Measurements from ENCODE around the gene CHSY1.
A peak's percentile ranks its signal among the peaks of the same experiment; 100 is the strongest.

CHSY1 gene

GRCh38 chr15:101204739-101205535 is 46.9 kb downstream of the CHSY1 start:
- POLR2A ChIA-PET, result no interaction called here

DNA sequence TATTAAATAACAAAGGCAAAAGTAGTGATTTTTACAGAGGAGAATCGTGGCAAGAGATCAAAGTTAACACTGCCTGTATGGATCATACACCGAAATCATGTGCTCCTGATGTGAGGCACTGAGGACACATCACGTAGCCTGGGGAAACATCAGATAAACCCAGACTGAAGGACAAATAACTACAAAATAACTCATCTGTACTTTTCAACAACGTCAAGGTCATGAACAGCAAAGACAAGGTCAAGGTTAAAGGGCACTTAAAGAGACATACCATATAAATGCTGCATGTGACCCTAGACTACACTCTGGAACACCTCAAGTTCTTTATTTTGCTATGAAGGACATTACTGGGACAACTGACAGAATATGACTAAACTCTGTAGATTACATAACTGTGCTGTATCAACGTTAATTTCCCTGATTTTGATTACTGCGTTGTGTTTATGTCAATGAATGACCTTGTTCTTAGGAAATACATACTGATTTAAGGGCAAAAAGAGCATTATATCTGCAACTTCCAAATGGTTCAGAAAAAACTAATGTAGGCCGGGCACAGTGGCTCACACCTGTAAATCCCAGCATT is 48.1 kb downstream of the CHSY1 start:
- no peak for DNase-seq (ENCODE audit: extremely low spot score)
- no peak for TF ChIP-seq FOXA1 (IDR thresholded peaks at IDR 0.05)
- TF ChIP-seq ELF4 (IDR thresholded peaks at IDR 0.05), result no peak
- ChIA-PET POLR2A (no interaction called here), CTCF (no interaction called here)

More at GRCh38 chr15:101204739-101205535, 46.9 kb downstream of the CHSY1 start:
- TF ChIP-seq BHLHE40 (IDR thresholded peaks at IDR 0.05; ENCODE audit: borderline replicate concordance) (no peak), FOXM1 (IDR thresholded peaks at IDR 0.05; ENCODE audit: borderline replicate concordance) (no peak), LEF1 (IDR thresholded peaks at IDR 0.05; ENCODE audit: borderline replicate concordance) (no peak), ELF4 (IDR thresholded peaks at IDR 0.05) (no peak), FOXK2 (IDR thresholded peaks at IDR 0.05) (no peak), HDGF (IDR thresholded peaks at IDR 0.05; ENCODE audit: borderline replicate concordance) (no peak), SP1 (IDR thresholded peaks at IDR 0.05) (no peak), NFRKB (IDR thresholded peaks at IDR 0.05) (no peak), ARNT (IDR thresholded peaks at IDR 0.05) (no peak), ZNF384 (IDR thresholded peaks at IDR 0.05) (no peak), SUZ12 (IDR thresholded peaks at IDR 0.05) (no peak), TARDBP (IDR thresholded peaks at IDR 0.05) (no peak), FOXA1 (IDR thresholded peaks at IDR 0.05) (no peak)
- TF ChIP-seq, protein P1, sequence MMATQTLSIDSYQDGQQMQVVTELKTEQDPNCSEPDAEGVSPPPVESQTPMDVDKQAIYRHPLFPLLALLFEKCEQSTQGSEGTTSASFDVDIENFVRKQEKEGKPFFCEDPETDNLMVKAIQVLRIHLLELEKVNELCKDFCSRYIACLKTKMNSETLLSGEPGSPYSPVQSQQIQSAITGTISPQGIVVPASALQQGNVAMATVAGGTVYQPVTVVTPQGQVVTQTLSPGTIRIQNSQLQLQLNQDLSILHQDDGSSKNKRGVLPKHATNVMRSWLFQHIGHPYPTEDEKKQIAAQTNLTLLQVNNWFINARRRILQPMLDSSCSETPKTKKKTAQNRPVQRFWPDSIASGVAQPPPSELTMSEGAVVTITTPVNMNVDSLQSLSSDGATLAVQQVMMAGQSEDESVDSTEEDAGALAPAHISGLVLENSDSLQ (IDR thresholded peaks at IDR 0.05), result no peak
- CTCF ChIA-PET, result interaction anchor here (0.6 to 1.3 kb wide), 4 partner anchors 10 to 56 kb away, joined by 3 to 5 read pairs (median 4); no protein-coding TSS in a partner anchor
- no peak for DNase-seq (ENCODE audit: extremely low spot score)

- DNase-seq (ENCODE audit: extremely low spot score), result no peak
- ChIA-PET POLR2A (no interaction called here), CTCF (no interaction called here)
- TF ChIP-seq SUZ12 (IDR thresholded peaks at IDR 0.05) (no peak), BHLHE40 (IDR thresholded peaks at IDR 0.05; ENCODE audit: borderline replicate concordance) (no peak), SP1 (IDR thresholded peaks at IDR 0.05) (no peak), HDGF (IDR thresholded peaks at IDR 0.05; ENCODE audit: borderline replicate concordance) (no peak), FOXA1 (IDR thresholded peaks at IDR 0.05) (no peak), LEF1 (IDR thresholded peaks at IDR 0.05; ENCODE audit: borderline replicate concordance) (no peak), NFRKB (IDR thresholded peaks at IDR 0.05) (no peak), L3MBTL2 (conservative IDR thresholded peaks at IDR 0.05) (no peak), ELF4 (IDR thresholded peaks at IDR 0.05) (no peak)
- TF ChIP-seq, protein P1 (IDR thresholded peaks at IDR 0.05), result no peak
Measured at GRCh38 chr15:101203029-101203573, 48.7 kb downstream of the CHSY1 start.

- CTCF ChIA-PET, result interaction anchor here (1.0 to 1.3 kb wide), 2 partner anchors 17 to 18 kb away, joined by 3 read pairs; no protein-coding TSS in a partner anchor
- POLR2A ChIA-PET, result no interaction called here
- peak; percentile 71 for DNase-seq (ENCODE audit: extremely low spot score)
- TF ChIP-seq TARDBP (IDR thresholded peaks at IDR 0.05) (no peak), NFRKB (IDR thresholded peaks at IDR 0.05) (no peak), FOXK2 (IDR thresholded peaks at IDR 0.05) (no peak)
- TF ChIP-seq, protein P1 (IDR thresholded peaks at IDR 0.05), result no peak
Measured at GRCh38 chr15:101201411-101202174, 50.3 kb downstream of the CHSY1 start.

GRCh38 chr15:101200181-101200580 is 51.7 kb downstream of the CHSY1 start:
- POLR2A ChIA-PET, result no interaction called here
- no peak for DNase-seq (ENCODE audit: extremely low spot score)
- TF ChIP-seq FOXM1 (IDR thresholded peaks at IDR 0.05; ENCODE audit: borderline replicate concordance) (no peak), LEF1 (IDR thresholded peaks at IDR 0.05; ENCODE audit: borderline replicate concordance) (no peak), SP1 (IDR thresholded peaks at IDR 0.05) (no peak), TARDBP (IDR thresholded peaks at IDR 0.05) (no peak), FOXA1 (IDR thresholded peaks at IDR 0.05) (no peak), CTBP1 (IDR thresholded peaks at IDR 0.05; ENCODE audit: borderline replicate concordance) (no peak), ZNF384 (IDR thresholded peaks at IDR 0.05) (no peak), BHLHE40 (IDR thresholded peaks at IDR 0.05; ENCODE audit: borderline replicate concordance) (no peak), NFRKB (IDR thresholded peaks at IDR 0.05) (no peak), ELF4 (IDR thresholded peaks at IDR 0.05) (no peak), FOXK2 (IDR thresholded peaks at IDR 0.05) (no peak), ARNT (IDR thresholded peaks at IDR 0.05) (no peak), HDGF (IDR thresholded peaks at IDR 0.05; ENCODE audit: borderline replicate concordance) (no peak)
- TF ChIP-seq, protein P1 (IDR thresholded peaks at IDR 0.05), result no peak
- CTCF ChIA-PET, result no interaction called here

Measured in HEK293T (cell line).